HEK293 (cell line): ENCODE results near the gene CHSY1.

Source experiments
- CTCF ChIA-PET: fragments of 350-600 bp; formaldehyde crosslinking; extraction: SDS; loops from one replicate; lab custom pipeline; 2021; ENCODE audit warnings: antibody characterized with exemption; lab: Yijun Ruan, JAX
- POLR2A ChIA-PET: fragments of 300-600 bp; formaldehyde crosslinking; extraction: SDS; loops from one replicate; lab custom pipeline; 2020; ENCODE audit warnings: antibody characterized with exemption, inconsistent platforms; lab: Yijun Ruan, JAX
- H3K27ac ChIP-seq: fragments of 200-500 bp; sonication (Bioruptor generic); 2 replicates; pipeline ENCODE4 v1.5.1; 2014; ENCODE audit warnings: low read depth, low read length, control low read depth, inconsistent platforms; ENCODE audit errors: extremely low read depth
- H3K36me3 ChIP-seq, 2 experiments: fragments of 200-500 bp in 1 of 2; sonication (Bioruptor generic) in 1 of 2; 1 replicate in 1 of 2; 2 replicates in 1 of 2; pipeline ENCODE4 v1.5.1; 2014 to 2017; ENCODE audit warnings: inconsistent platforms in 2 of 2, low read length in 2 of 2; ENCODE audit not compliant: control insufficient read depth in 2 of 2, insufficient read depth in 1 of 2
- H3K4me1 ChIP-seq: fragments of 200-500 bp; sonication (Bioruptor generic); 2 replicates; pipeline ENCODE4 v1.5.1; 2014; ENCODE audit warnings: mild to moderate bottlenecking, low read length, inconsistent platforms; ENCODE audit not compliant: control insufficient read depth, insufficient read depth
- H3K4me3 ChIP-seq: 2 replicates; pipeline ENCODE4 v1.5.1; 2011; ENCODE audit warnings: low read depth, mild to moderate bottlenecking, control low read depth, low read length, moderate library complexity
- H3K9me3 ChIP-seq: fragments of 200-500 bp; sonication (Bioruptor generic); 2 replicates; pipeline ENCODE4 v1.5.1; 2014; ENCODE audit warnings: low read depth, low read length, inconsistent platforms; ENCODE audit not compliant: control insufficient read depth, insufficient read depth
- BCL11B ChIP-seq: fragments of 450-650 bp; formaldehyde crosslinking; IDR thresholded peaks from 2 replicates; pipeline ENCODE4 v1.5.1; 2016; ENCODE audit warnings: low read depth, missing biosample characterization, missing genetic modification characterization
- FEZF1 ChIP-seq: fragments of 450-650 bp; formaldehyde crosslinking; IDR thresholded peaks from 2 replicates; pipeline ENCODE4 v1.5.1; 2016; ENCODE audit warnings: missing biosample characterization, missing genetic modification characterization
- KLF16 ChIP-seq: fragments of 450-650 bp; formaldehyde crosslinking; IDR thresholded peaks from 2 replicates; pipeline ENCODE4 v1.5.1; 2017; ENCODE audit warnings: missing biosample characterization, missing genetic modification characterization
- KLF8 ChIP-seq: fragments of 450-650 bp; formaldehyde crosslinking; IDR thresholded peaks from 2 replicates; pipeline ENCODE4 v1.5.1; 2016; ENCODE audit warnings: missing biosample characterization, missing genetic modification characterization
- MYNN ChIP-seq: fragments of 450-650 bp; formaldehyde crosslinking; IDR thresholded peaks from 2 replicates; pipeline ENCODE4 v1.5.1; 2016; ENCODE audit warnings: missing biosample characterization, missing genetic modification characterization, borderline replicate concordance
- WT1 ChIP-seq: fragments of 450-650 bp; formaldehyde crosslinking; IDR thresholded peaks from 2 replicates; pipeline ENCODE4 v1.5.1; 2016; ENCODE audit warnings: missing biosample characterization, missing genetic modification characterization
- ZBTB1 ChIP-seq: fragments of 450-650 bp; formaldehyde crosslinking; IDR thresholded peaks from 2 replicates; pipeline ENCODE4 v1.5.1; 2016; ENCODE audit warnings: missing biosample characterization, missing genetic modification characterization
- ZBTB17 ChIP-seq: fragments of 450-650 bp; formaldehyde crosslinking; IDR thresholded peaks from 2 replicates; pipeline ENCODE4 v1.5.1; 2016; ENCODE audit warnings: missing biosample characterization, missing genetic modification characterization
- ZBTB8A ChIP-seq: fragments of 450-650 bp; formaldehyde crosslinking; IDR thresholded peaks from 2 replicates; pipeline ENCODE4 v1.5.1; 2016; ENCODE audit warnings: missing biosample characterization, missing genetic modification characterization
- ZEB2 ChIP-seq: fragments of 450-650 bp; formaldehyde crosslinking; IDR thresholded peaks from 2 replicates; pipeline ENCODE4 v1.5.1; 2016; ENCODE audit warnings: missing biosample characterization, missing genetic modification characterization
- ZFHX2 ChIP-seq: fragments of 450-650 bp; formaldehyde crosslinking; conservative IDR thresholded peaks from 2 replicates; pipeline ENCODE4 v1.5.1; 2016; ENCODE audit warnings: missing biosample characterization, missing genetic modification characterization
- ZFP69B ChIP-seq: fragments of 450-650 bp; formaldehyde crosslinking; IDR thresholded peaks from 2 replicates; pipeline ENCODE4 v1.5.1; 2016; ENCODE audit warnings: missing biosample characterization, missing genetic modification characterization
- ZNF341 ChIP-seq: fragments of 450-650 bp; formaldehyde crosslinking; IDR thresholded peaks from 2 replicates; pipeline ENCODE4; 2016; ENCODE audit warnings: low read depth, missing biosample characterization, missing genetic modification characterization
- ZNF416 ChIP-seq: fragments of 450-650 bp; formaldehyde crosslinking; IDR thresholded peaks from 2 replicates; pipeline ENCODE4 v1.5.1; 2016; ENCODE audit warnings: missing biosample characterization, missing genetic modification characterization
- ZNF513 ChIP-seq: fragments of 450-650 bp; IDR thresholded peaks from 2 replicates; pipeline ENCODE4 v1.5.1; 2018; ENCODE audit warnings: missing biosample characterization, missing genetic modification characterization
- ZNF548 ChIP-seq: fragments of 450-650 bp; formaldehyde crosslinking; IDR thresholded peaks from 2 replicates; pipeline ENCODE4 v1.5.1; 2016; ENCODE audit warnings: missing biosample characterization, missing genetic modification characterization
- ZNF624 ChIP-seq: fragments of 450-650 bp; formaldehyde crosslinking; IDR thresholded peaks from 2 replicates; pipeline ENCODE4 v1.5.1; 2017; ENCODE audit warnings: missing biosample characterization, missing genetic modification characterization
- ZNF626 ChIP-seq: fragments of 450-650 bp; sonication (Bioruptor Pico); formaldehyde crosslinking; IDR thresholded peaks from 2 replicates; pipeline ENCODE4 v1.5.1; 2018; ENCODE audit warnings: missing biosample characterization, missing genetic modification characterization, inconsistent platforms
- ZNF791 ChIP-seq: fragments of 450-650 bp; formaldehyde crosslinking; IDR thresholded peaks from 2 replicates; pipeline ENCODE4 v1.5.1; 2016; ENCODE audit warnings: missing biosample characterization, missing genetic modification characterization
- ZNF792 ChIP-seq: fragments of 450-650 bp; formaldehyde crosslinking; IDR thresholded peaks from 2 replicates; pipeline ENCODE4 v1.5.1; 2016; ENCODE audit warnings: missing biosample characterization, missing genetic modification characterization
- ZNF843 ChIP-seq: fragments of 450-650 bp; formaldehyde crosslinking; IDR thresholded peaks from 2 replicates; pipeline ENCODE4 v1.5.1; 2016; ENCODE audit warnings: missing biosample characterization, missing genetic modification characterization
- TF ChIP-seq, protein P1 (sequence below): fragments of 450-650 bp; formaldehyde crosslinking; IDR thresholded peaks from 2 replicates; pipeline ENCODE4 v1.5.1; 2016; ENCODE audit warnings: missing biosample characterization, missing genetic modification characterization
- TF ChIP-seq, protein P2 (sequence below): fragments of 450-650 bp; formaldehyde crosslinking; IDR thresholded peaks from 2 replicates; pipeline ENCODE4 v1.5.1; 2016; ENCODE audit warnings: missing biosample characterization, missing genetic modification characterization

Gene CHSY1

GRCh38 chr15:101203607-101204189 is 48.1 kb downstream of the CHSY1 start (continued):
- no peak for TF ChIP-seq MYNN (tag by site-specific recombination)
- TF ChIP-seq ZEB2 (tag by site-specific recombination) = no peak
- no peak for TF ChIP-seq ZNF626 (tag by site-specific recombination)
- TF ChIP-seq BCL11B = no peak

DNA sequence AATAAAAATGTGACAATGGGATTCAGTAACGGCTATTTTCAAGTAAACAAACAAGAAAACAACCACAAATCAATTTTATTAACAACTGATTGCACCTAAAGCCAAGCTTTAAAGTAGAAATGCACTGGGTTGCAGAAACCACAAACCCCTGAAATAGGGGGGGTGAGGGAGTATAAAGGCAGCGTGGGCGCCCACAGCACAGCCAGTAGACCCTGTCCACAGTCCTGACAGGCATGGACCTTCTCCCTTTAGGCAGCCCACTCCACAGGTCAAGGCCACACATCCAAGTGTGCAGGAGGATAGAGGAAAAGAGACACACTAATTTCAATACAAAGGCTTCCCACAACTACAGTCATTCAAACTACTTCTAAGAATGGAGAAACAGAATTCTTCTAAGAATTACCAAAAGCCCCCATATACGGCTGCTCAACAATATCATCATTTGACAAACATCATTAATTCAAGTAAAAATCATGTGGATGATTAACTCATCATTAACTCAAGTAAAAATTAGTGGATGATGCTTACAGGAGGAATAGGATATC is 48.7 kb downstream of the CHSY1 start:
- POLR2A ChIA-PET = no interaction called here

GRCh38 chr15:101201411-101202174 is 50.3 kb downstream of the CHSY1 start:
- no peak overlapping the region for H3K4me3 ChIP-seq
- POLR2A ChIA-PET = interaction anchor here (1.0 to 1.4 kb wide), 4 partner anchors 9 to 96 kb away, joined by 3 to 6 read pairs (median 3); partner anchors contain the start of gene CHSY1
- peak overlapping the region; percentile 43; the same call in 1 of the 2 replicates for H3K27ac ChIP-seq
- H3K36me3 ChIP-seq = no peaks in the 10 kb centered on the region
- H3K4me1 ChIP-seq = peaks cover 22% of the 10 kb centered on the region
- H3K9me3 ChIP-seq = no peaks in the 10 kb centered on the region
- CTCF ChIA-PET = interaction anchor here (1.0 to 1.1 kb wide), 2 partner anchors 20 to 193 kb away, joined by 3 read pairs; no protein-coding TSS in a partner anchor
- no peak for TF ChIP-seq KLF16 (tag by site-specific recombination)
- TF ChIP-seq WT1 = peak; percentile 49; the same call in 1 of the 2 replicates
- TF ChIP-seq ZNF791 (tag by site-specific recombination) = no peak
- TF ChIP-seq KLF8 = no peak
- no peak for TF ChIP-seq ZNF548 (tag by site-specific recombination)
- TF ChIP-seq ZBTB1 = no peak
- no peak for TF ChIP-seq FEZF1 (tag by site-specific recombination)
- TF ChIP-seq, protein P1, sequence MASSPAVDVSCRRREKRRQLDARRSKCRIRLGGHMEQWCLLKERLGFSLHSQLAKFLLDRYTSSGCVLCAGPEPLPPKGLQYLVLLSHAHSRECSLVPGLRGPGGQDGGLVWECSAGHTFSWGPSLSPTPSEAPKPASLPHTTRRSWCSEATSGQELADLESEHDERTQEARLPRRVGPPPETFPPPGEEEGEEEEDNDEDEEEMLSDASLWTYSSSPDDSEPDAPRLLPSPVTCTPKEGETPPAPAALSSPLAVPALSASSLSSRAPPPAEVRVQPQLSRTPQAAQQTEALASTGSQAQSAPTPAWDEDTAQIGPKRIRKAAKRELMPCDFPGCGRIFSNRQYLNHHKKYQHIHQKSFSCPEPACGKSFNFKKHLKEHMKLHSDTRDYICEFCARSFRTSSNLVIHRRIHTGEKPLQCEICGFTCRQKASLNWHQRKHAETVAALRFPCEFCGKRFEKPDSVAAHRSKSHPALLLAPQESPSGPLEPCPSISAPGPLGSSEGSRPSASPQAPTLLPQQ (tag by site-specific recombination) = peak; percentile 74
- no peak for TF ChIP-seq ZNF416 (tag by site-specific recombination)
- peak; percentile 47 for TF ChIP-seq ZFHX2 (tag by site-specific recombination)
- no peak for TF ChIP-seq ZBTB8A (tag by site-specific recombination)
- peak; percentile 89 for TF ChIP-seq ZBTB17 (tag by site-specific recombination)
- TF ChIP-seq ZFP69B = peak; percentile 77
- no peak for TF ChIP-seq ZNF513 (tag by site-specific recombination)
- peak; percentile 92 for TF ChIP-seq ZNF341 (tag by site-specific recombination)
- no peak for TF ChIP-seq ZEB2 (tag by site-specific recombination)
- TF ChIP-seq ZNF792 (tag by site-specific recombination) = no peak
- no peak for TF ChIP-seq ZNF843
- no peak for TF ChIP-seq ZNF624

More for the DNA sequence above, 48.7 kb downstream of the CHSY1 start:
- no peak for TF ChIP-seq BCL11B
- TF ChIP-seq, protein P2, sequence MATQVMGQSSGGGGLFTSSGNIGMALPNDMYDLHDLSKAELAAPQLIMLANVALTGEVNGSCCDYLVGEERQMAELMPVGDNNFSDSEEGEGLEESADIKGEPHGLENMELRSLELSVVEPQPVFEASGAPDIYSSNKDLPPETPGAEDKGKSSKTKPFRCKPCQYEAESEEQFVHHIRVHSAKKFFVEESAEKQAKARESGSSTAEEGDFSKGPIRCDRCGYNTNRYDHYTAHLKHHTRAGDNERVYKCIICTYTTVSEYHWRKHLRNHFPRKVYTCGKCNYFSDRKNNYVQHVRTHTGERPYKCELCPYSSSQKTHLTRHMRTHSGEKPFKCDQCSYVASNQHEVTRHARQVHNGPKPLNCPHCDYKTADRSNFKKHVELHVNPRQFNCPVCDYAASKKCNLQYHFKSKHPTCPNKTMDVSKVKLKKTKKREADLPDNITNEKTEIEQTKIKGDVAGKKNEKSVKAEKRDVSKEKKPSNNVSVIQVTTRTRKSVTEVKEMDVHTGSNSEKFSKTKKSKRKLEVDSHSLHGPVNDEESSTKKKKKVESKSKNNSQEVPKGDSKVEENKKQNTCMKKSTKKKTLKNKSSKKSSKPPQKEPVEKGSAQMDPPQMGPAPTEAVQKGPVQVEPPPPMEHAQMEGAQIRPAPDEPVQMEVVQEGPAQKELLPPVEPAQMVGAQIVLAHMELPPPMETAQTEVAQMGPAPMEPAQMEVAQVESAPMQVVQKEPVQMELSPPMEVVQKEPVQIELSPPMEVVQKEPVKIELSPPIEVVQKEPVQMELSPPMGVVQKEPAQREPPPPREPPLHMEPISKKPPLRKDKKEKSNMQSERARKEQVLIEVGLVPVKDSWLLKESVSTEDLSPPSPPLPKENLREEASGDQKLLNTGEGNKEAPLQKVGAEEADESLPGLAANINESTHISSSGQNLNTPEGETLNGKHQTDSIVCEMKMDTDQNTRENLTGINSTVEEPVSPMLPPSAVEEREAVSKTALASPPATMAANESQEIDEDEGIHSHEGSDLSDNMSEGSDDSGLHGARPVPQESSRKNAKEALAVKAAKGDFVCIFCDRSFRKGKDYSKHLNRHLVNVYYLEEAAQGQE (tag by site-specific recombination) = peak; percentile 39; the same call in 1 of the 2 replicates
- no peaks in the 10 kb centered on the region for H3K36me3 ChIP-seq
- H3K9me3 ChIP-seq = no peaks in the 10 kb centered on the region
- CTCF ChIA-PET = no interaction called here
- H3K4me1 ChIP-seq = peaks cover 27% of the 10 kb centered on the region
- H3K4me3 ChIP-seq = no peak overlapping the region
- no peak overlapping the region for H3K27ac ChIP-seq
